ENCODE measurements around the gene DCLRE1A.

GRCh38 chr10:113890769-113891168, 36.9 kb upstream of the DCLRE1A start:
- no peak for TF ChIP-seq SP2 (tag by site-specific recombination; IDR thresholded peaks at IDR 0.05)
- TF ChIP-seq ZBTB11 (tag by site-specific recombination; conservative IDR thresholded peaks at IDR 0.05; ENCODE audit: low read depth), result no peak
- TF ChIP-seq ZBTB21 (tag by site-specific recombination; IDR thresholded peaks at IDR 0.05), result no peak
- no peak for TF ChIP-seq ZNF677 (tag by site-specific recombination; IDR thresholded peaks at IDR 0.05)
- TF ChIP-seq ZNF670 (tag by site-specific recombination; IDR thresholded peaks at IDR 0.05; ENCODE audit: low read depth), result no peak
- TF ChIP-seq ZNF561 (tag by site-specific recombination; IDR thresholded peaks at IDR 0.05; ENCODE audit: borderline replicate concordance), result no peak
